Measurements from ENCODE around the gene MRPL34.

- TF ChIP-seq POLR2A (IDR thresholded peaks at IDR 0.05) (no peak), CTCF (IDR thresholded peaks at IDR 0.05) (no peak), POLR2AphosphoS5 (IDR thresholded peaks at IDR 0.05) (no peak)
Measured at GRCh38 chr19:17259934-17260333, 45.7 kb upstream of the MRPL34 start.

Data from breast epithelium (tissue), 3 donors.